OCI-LY1 (cell line): ENCODE data around the gene FRMD4A.

Source experiments
- EZH2 ChIP-seq: fragments of 200-600 bp; sonication (generic), shearing (Covaris generic); IDR thresholded peaks from 2 replicates; pipeline ENCODE4 v1.8.0; 2017; ENCODE audit warnings: borderline replicate concordance, mixed run types, mild to moderate bottlenecking, antibody characterized with exemption, low read length, moderate library complexity, mixed read lengths
- TF ChIP-seq, protein P1 (sequence below): fragments of 200-600 bp; sonication (generic), shearing (Covaris generic); IDR thresholded peaks from 2 replicates; pipeline ENCODE4 v1.5.1; 2017; ENCODE audit warnings: mild to moderate bottlenecking, antibody characterized with exemption, low read length, moderate library complexity, mixed read lengths

GRCh38 chr10:13637303-13637856 is 693.3 kb downstream of the FRMD4A start:
- TF ChIP-seq, protein P1, sequence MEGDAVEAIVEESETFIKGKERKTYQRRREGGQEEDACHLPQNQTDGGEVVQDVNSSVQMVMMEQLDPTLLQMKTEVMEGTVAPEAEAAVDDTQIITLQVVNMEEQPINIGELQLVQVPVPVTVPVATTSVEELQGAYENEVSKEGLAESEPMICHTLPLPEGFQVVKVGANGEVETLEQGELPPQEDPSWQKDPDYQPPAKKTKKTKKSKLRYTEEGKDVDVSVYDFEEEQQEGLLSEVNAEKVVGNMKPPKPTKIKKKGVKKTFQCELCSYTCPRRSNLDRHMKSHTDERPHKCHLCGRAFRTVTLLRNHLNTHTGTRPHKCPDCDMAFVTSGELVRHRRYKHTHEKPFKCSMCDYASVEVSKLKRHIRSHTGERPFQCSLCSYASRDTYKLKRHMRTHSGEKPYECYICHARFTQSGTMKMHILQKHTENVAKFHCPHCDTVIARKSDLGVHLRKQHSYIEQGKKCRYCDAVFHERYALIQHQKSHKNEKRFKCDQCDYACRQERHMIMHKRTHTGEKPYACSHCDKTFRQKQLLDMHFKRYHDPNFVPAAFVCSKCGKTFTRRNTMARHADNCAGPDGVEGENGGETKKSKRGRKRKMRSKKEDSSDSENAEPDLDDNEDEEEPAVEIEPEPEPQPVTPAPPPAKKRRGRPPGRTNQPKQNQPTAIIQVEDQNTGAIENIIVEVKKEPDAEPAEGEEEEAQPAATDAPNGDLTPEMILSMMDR = no peak
- TF ChIP-seq EZH2 = no peak
